ENCODE results near the gene EEF1AKMT2.
"Not testable (repeated sequence)": the region's sequence is repeated elsewhere in the genome, so short reads cannot be mapped to it uniquely, and the experiment has no call there.

Gene EEF1AKMT2

GRCh38 chr10:124802313-124802675, 10.6 kb upstream of the EEF1AKMT2 start:
- peaks cover 9% of the 10 kb centered on the region for H3K4me1 ChIP-seq (ENCODE audit: control insufficient read depth, insufficient read depth, low read length)
- H3K36me3 ChIP-seq (ENCODE audit: control insufficient read depth, insufficient read depth, low read length) = no peaks in the 10 kb centered on the region
- no peaks in the 10 kb centered on the region for H3K27me3 ChIP-seq (ENCODE audit: control insufficient read depth, insufficient read depth, low read length)
- peak overlapping the region; percentile 86 for H3K4me3 ChIP-seq (ENCODE audit: low read depth, low read length)
- peak overlapping the region; percentile 87 for H3K9ac ChIP-seq (ENCODE audit: low read depth, low read length)
- no peaks in the 10 kb centered on the region for H3K9me3 ChIP-seq (ENCODE audit: control insufficient read depth, insufficient read depth, low read length)

GRCh38 chr10:124799211-124799610, 7.5 kb upstream of the EEF1AKMT2 start:
- no peaks in the 10 kb centered on the region for H3K27me3 ChIP-seq (ENCODE audit: control insufficient read depth, insufficient read depth, low read length)
- no peak overlapping the region for H3K9ac ChIP-seq (ENCODE audit: low read depth, low read length)
- peaks cover 9% of the 10 kb centered on the region for H3K4me1 ChIP-seq (ENCODE audit: control insufficient read depth, insufficient read depth, low read length)
- H3K9me3 ChIP-seq (ENCODE audit: control insufficient read depth, insufficient read depth, low read length) = no peaks in the 10 kb centered on the region
- H3K36me3 ChIP-seq (ENCODE audit: control insufficient read depth, insufficient read depth, low read length) = no peaks in the 10 kb centered on the region
- H3K4me3 ChIP-seq (ENCODE audit: low read depth, low read length) = no peak overlapping the region

DNA sequence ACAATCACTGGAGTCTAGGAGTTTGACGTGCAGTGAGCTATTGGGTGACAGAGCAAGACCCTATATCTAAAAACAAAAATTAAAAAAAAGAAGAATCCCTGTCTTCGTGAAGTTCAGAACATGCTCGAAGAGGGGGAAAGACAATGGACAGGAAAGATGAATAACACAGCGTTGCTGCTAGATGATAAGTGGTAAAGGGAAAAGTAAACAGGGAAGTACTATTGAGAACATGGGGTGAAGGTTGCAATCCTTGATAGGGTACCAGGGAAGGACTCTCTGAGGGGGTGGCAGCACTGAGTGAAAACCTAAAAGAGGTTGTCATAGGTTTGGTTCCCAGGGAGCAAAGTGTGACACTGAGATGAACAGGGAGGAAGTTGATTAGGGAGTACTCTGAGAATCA, 7.1 kb upstream of the EEF1AKMT2 start:
- Histone ChIP-seq H3K9ac (ENCODE audit: low read depth, low read length) (no peak overlapping the region), H3K27me3 (ENCODE audit: control insufficient read depth, insufficient read depth, low read length) (no peaks in the 10 kb centered on the region), H3K9me3 (ENCODE audit: control insufficient read depth, insufficient read depth, low read length) (no peaks in the 10 kb centered on the region), H3K4me3 (ENCODE audit: low read depth, low read length) (no peak overlapping the region), H3K4me1 (ENCODE audit: control insufficient read depth, insufficient read depth, low read length) (peaks cover 9% of the 10 kb centered on the region), H3K36me3 (ENCODE audit: control insufficient read depth, insufficient read depth, low read length) (no peaks in the 10 kb centered on the region)

DNA sequence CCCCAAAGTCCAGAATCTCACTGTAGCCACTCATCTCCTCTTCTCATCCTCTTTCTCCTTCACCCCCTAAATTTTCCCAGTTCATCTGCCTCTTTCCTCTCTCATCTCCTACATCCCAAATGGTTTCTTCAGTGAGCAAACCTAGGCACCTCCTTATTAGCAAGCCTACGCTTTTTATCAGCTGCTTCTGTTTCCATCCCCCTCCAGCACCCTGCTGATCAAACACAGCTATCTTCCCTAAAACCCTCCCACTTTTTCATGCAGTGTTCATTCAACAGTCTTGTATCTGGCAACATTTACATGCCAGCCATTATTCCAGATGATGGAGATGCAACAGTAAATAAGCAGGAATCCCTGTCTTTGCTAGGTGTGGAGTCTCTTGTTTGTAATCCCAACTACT, 6.7 kb upstream of the EEF1AKMT2 start:
- H3K4me1 ChIP-seq (ENCODE audit: control insufficient read depth, insufficient read depth, low read length) = peaks cover 9% of the 10 kb centered on the region
- no peaks in the 10 kb centered on the region for H3K36me3 ChIP-seq (ENCODE audit: control insufficient read depth, insufficient read depth, low read length)
- H3K9me3 ChIP-seq (ENCODE audit: control insufficient read depth, insufficient read depth, low read length) = no peaks in the 10 kb centered on the region
- H3K4me3 ChIP-seq (ENCODE audit: low read depth, low read length) = no peak overlapping the region
- no peaks in the 10 kb centered on the region for H3K27me3 ChIP-seq (ENCODE audit: control insufficient read depth, insufficient read depth, low read length)
- H3K9ac ChIP-seq (ENCODE audit: low read depth, low read length) = no peak overlapping the region

GRCh38 chr10:124792998-124793352, 1.3 kb upstream of the EEF1AKMT2 start:
- Histone ChIP-seq H3K4me3 (ENCODE audit: low read depth, low read length) (no peak overlapping the region), H3K36me3 (ENCODE audit: control insufficient read depth, insufficient read depth, low read length) (peaks cover 4% of the 10 kb centered on the region), H3K4me1 (ENCODE audit: control insufficient read depth, insufficient read depth, low read length) (no peaks in the 10 kb centered on the region), H3K9me3 (ENCODE audit: control insufficient read depth, insufficient read depth, low read length) (no peaks in the 10 kb centered on the region), H3K27me3 (ENCODE audit: control insufficient read depth, insufficient read depth, low read length) (no peaks in the 10 kb centered on the region), H3K9ac (ENCODE audit: low read depth, low read length) (no peak overlapping the region)

- H3K4me1 ChIP-seq (ENCODE audit: control insufficient read depth, insufficient read depth, low read length); H3K36me3 ChIP-seq (ENCODE audit: control insufficient read depth, insufficient read depth, low read length); H3K9me3 ChIP-seq (ENCODE audit: control insufficient read depth, insufficient read depth, low read length): not testable (repeated sequence)
Observed at GRCh38 chr10:124782900-124783299, 8.8 kb downstream of the EEF1AKMT2 start.

DNA sequence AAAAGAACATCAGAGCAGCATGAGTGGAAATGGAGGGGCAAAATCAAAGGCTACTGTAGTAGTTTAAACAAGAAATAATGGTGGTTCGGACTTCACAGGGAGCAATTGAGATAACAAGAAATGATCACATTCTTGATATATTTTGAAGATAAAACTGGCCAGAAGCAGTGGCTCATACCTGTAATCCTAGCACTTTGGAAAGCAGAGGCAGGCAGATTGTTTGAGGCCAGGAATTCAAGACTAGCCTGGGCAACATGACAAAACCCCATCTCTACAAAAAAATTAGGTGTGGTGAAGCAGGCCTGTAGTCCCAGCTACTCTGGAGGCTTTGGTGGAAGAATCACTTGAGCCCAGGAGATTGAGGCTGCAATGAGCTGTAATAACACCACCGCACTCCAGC, 22.9 kb downstream of the EEF1AKMT2 start:
- Histone ChIP-seq H3K27me3 (ENCODE audit: control insufficient read depth, insufficient read depth, low read length) (no peaks in the 10 kb centered on the region), H3K4me3 (ENCODE audit: low read depth, low read length) (no peak overlapping the region), H3K36me3 (ENCODE audit: control insufficient read depth, insufficient read depth, low read length) (peaks cover 10% of the 10 kb centered on the region), H3K4me1 (ENCODE audit: control insufficient read depth, insufficient read depth, low read length) (no peaks in the 10 kb centered on the region), H3K9me3 (ENCODE audit: control insufficient read depth, insufficient read depth, low read length) (no peaks in the 10 kb centered on the region), H3K9ac (ENCODE audit: low read depth, low read length) (no peak overlapping the region)

More at GRCh38 chr10:124782900-124783299, 8.8 kb downstream of the EEF1AKMT2 start:
- H3K4me3 ChIP-seq (ENCODE audit: low read depth, low read length); H3K9ac ChIP-seq (ENCODE audit: low read depth, low read length); H3K27me3 ChIP-seq (ENCODE audit: control insufficient read depth, insufficient read depth, low read length): not testable (repeated sequence)

- H3K36me3 ChIP-seq (ENCODE audit: control insufficient read depth, insufficient read depth, low read length) = peaks cover 3% of the 10 kb centered on the region
- no peaks in the 10 kb centered on the region for H3K27me3 ChIP-seq (ENCODE audit: control insufficient read depth, insufficient read depth, low read length)
Observed at GRCh38 chr10:124765256-124765655, 26.4 kb downstream of the EEF1AKMT2 start.

GRCh38 chr10:124763267-124763666, 28.4 kb downstream of the EEF1AKMT2 start:
- H3K4me1 ChIP-seq (ENCODE audit: control insufficient read depth, insufficient read depth, low read length) = no peaks in the 10 kb centered on the region
- peaks cover 3% of the 10 kb centered on the region for H3K36me3 ChIP-seq (ENCODE audit: control insufficient read depth, insufficient read depth, low read length)
- no peaks in the 10 kb centered on the region for H3K27me3 ChIP-seq (ENCODE audit: control insufficient read depth, insufficient read depth, low read length)
- H3K4me3 ChIP-seq (ENCODE audit: low read depth, low read length) = no peak overlapping the region
- no peak overlapping the region for H3K9ac ChIP-seq (ENCODE audit: low read depth, low read length)
- H3K9me3 ChIP-seq (ENCODE audit: control insufficient read depth, insufficient read depth, low read length) = no peaks in the 10 kb centered on the region

More at GRCh38 chr10:124765256-124765655, 26.4 kb downstream of the EEF1AKMT2 start:
- no peaks in the 10 kb centered on the region for H3K4me1 ChIP-seq (ENCODE audit: control insufficient read depth, insufficient read depth, low read length)
- no peaks in the 10 kb centered on the region for H3K9me3 ChIP-seq (ENCODE audit: control insufficient read depth, insufficient read depth, low read length)
- no peak overlapping the region for H3K9ac ChIP-seq (ENCODE audit: low read depth, low read length)
- H3K4me3 ChIP-seq (ENCODE audit: low read depth, low read length) = no peak overlapping the region

DNA sequence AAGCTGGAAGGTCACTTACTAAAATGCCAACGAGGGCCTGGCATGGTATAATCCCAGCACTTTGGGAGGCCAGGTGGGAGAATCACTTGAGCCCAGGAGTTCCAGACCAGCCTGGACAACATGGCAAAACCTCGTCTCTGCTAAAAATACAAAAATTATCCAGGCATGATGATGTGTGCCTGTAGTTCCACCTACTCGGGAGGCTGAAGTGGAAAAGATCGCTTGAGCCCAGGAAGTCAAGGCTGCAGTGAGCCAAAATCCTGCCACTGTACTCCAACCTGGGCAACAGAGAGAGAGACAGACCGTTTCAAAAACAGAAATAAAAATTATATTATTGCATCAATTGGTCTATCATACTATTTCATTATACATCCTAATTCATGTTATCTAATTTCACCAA, 29.4 kb downstream of the EEF1AKMT2 start:
- no peaks in the 10 kb centered on the region for H3K27me3 ChIP-seq (ENCODE audit: control insufficient read depth, insufficient read depth, low read length)
- H3K9ac ChIP-seq (ENCODE audit: low read depth, low read length) = no peak overlapping the region
- H3K4me1 ChIP-seq (ENCODE audit: control insufficient read depth, insufficient read depth, low read length) = peaks cover 2% of the 10 kb centered on the region
- no peak overlapping the region for H3K4me3 ChIP-seq (ENCODE audit: low read depth, low read length)
- peaks cover 3% of the 10 kb centered on the region for H3K36me3 ChIP-seq (ENCODE audit: control insufficient read depth, insufficient read depth, low read length)
- no peaks in the 10 kb centered on the region for H3K9me3 ChIP-seq (ENCODE audit: control insufficient read depth, insufficient read depth, low read length)

GRCh38 chr10:124756156-124756903, 35.4 kb downstream of the EEF1AKMT2 start:
- peaks cover 11% of the 10 kb centered on the region for H3K4me1 ChIP-seq (ENCODE audit: control insufficient read depth, insufficient read depth, low read length)
- H3K4me3 ChIP-seq (ENCODE audit: low read depth, low read length) = no peak overlapping the region
- H3K9me3 ChIP-seq (ENCODE audit: control insufficient read depth, insufficient read depth, low read length) = no peaks in the 10 kb centered on the region
- H3K27me3 ChIP-seq (ENCODE audit: control insufficient read depth, insufficient read depth, low read length) = no peaks in the 10 kb centered on the region
- H3K9ac ChIP-seq (ENCODE audit: low read depth, low read length) = no peak overlapping the region
- H3K36me3 ChIP-seq (ENCODE audit: control insufficient read depth, insufficient read depth, low read length) = no peaks in the 10 kb centered on the region

DNA sequence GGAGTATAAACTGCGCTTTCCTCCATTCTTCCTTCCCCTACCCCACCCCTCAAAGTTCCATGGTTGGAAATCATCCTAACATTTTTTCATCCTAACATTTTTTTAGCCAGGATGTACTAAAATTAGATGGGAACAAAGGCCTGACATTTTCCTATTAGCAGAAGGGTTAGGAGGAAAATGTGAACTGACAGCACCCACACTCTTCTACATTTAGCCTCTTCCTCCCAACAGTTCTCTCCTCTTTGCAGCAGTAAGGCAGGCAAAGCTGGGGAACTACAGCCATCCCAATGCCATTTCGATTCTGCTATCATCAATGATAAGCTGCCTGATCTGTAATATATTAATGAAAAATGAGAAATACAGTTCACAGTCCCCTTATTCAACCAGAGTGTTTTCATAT, 36.1 kb downstream of the EEF1AKMT2 start:
- Histone ChIP-seq H3K9ac (ENCODE audit: low read depth, low read length) (no peak overlapping the region), H3K27me3 (ENCODE audit: control insufficient read depth, insufficient read depth, low read length) (no peaks in the 10 kb centered on the region), H3K9me3 (ENCODE audit: control insufficient read depth, insufficient read depth, low read length) (no peaks in the 10 kb centered on the region), H3K4me1 (ENCODE audit: control insufficient read depth, insufficient read depth, low read length) (peaks cover 11% of the 10 kb centered on the region), H3K36me3 (ENCODE audit: control insufficient read depth, insufficient read depth, low read length) (no peaks in the 10 kb centered on the region), H3K4me3 (ENCODE audit: low read depth, low read length) (no peak overlapping the region)
